Neural cell (in vitro differentiated cells): ENCODE results near the gene ODAD3. TPM values are rescaled to one million over a fixed set of nuclear protein-coding genes. Genes with fewer than 3 reads are reported as not detected.

Experiments
- H2AFZ ChIP-seq: fragments of 200-600, 300-800 bp; sonication (generic), shearing (Covaris generic); 2 replicates; pipeline ENCODE4 v1.6.0; 2014; ENCODE audit warnings: low read depth, mild to moderate bottlenecking, antibody characterized with exemption, low read length, moderate library complexity
- H3F3A ChIP-seq: fragments of 200-600 bp; shearing (Covaris generic); 2 replicates; pipeline ENCODE4 v1.6.1; 2016; ENCODE audit warnings: mild to moderate bottlenecking, moderate library complexity, mixed read lengths, antibody characterized with exemption, low read length; ENCODE audit not compliant: insufficient read depth, poor library complexity, severe bottlenecking
- H3K27ac ChIP-seq: fragments of 200-600, 300-800 bp; sonication (generic), shearing (Covaris generic); 2 replicates; pipeline ENCODE4 v1.5.1; 2014; ENCODE audit warnings: mild to moderate bottlenecking, low read length, moderate library complexity
- H3K27me3 ChIP-seq: fragments of 300-800, 200-600 bp; sonication (generic), shearing (Covaris generic); 2 replicates; pipeline ENCODE4 v1.6.0; 2014; ENCODE audit warnings: mild to moderate bottlenecking, low read depth, low read length, moderate library complexity; ENCODE audit not compliant: insufficient read depth
- H3K36me3 ChIP-seq: fragments of 300-800, 200-600 bp; sonication (generic), shearing (Covaris generic); 2 replicates; pipeline ENCODE4 v1.5.1; 2014; ENCODE audit warnings: mild to moderate bottlenecking, antibody characterized with exemption, low read length, moderate library complexity; ENCODE audit not compliant: insufficient read depth
- H3K4me2 ChIP-seq: fragments of 300-800, 200-600 bp; sonication (generic), shearing (Covaris generic); 2 replicates; pipeline ENCODE4 v1.6.0; 2014; ENCODE audit warnings: mild to moderate bottlenecking, low read length
- H3K4me3 ChIP-seq: fragments of 300-800, 200-600 bp; sonication (generic), shearing (Covaris generic); 2 replicates; pipeline ENCODE4 v1.5.1; 2014; ENCODE audit warnings: mild to moderate bottlenecking, low read length, moderate library complexity
- H3K79me2 ChIP-seq: fragments of 200-600 bp; shearing (Covaris generic); replicated peaks from 2 replicates; pipeline ENCODE4 v1.6.0; 2014; ENCODE audit warnings: mild to moderate bottlenecking, low read length, moderate library complexity; ENCODE audit not compliant: insufficient read depth
- H3K9ac ChIP-seq: fragments of 300-800, 200-600 bp; sonication (generic), shearing (Covaris generic); 2 replicates; pipeline ENCODE4 v1.6.1; 2016; ENCODE audit warnings: mild to moderate bottlenecking, low read length, mixed read lengths
- H3K9me2 ChIP-seq: fragments of 200-600 bp; shearing (Covaris generic); 2 replicates; pipeline ENCODE4 v1.6.1; 2016; ENCODE audit warnings: mild to moderate bottlenecking, low read length, mixed read lengths; ENCODE audit not compliant: insufficient read depth
- H3K9me3 ChIP-seq: fragments of 200-600, 300-800 bp; sonication (generic), shearing (Covaris generic); 2 replicates; pipeline ENCODE4 v1.6.1; 2016; ENCODE audit warnings: mild to moderate bottlenecking, mixed run types, low read length, moderate library complexity, mixed read lengths
- H4K20me1 ChIP-seq: fragments of 200-600 bp; shearing (Covaris generic); 2 replicates; pipeline ENCODE4 v1.6.1; 2016; ENCODE audit warnings: mild to moderate bottlenecking, mixed run types; ENCODE audit not compliant: insufficient read depth
- EP300 ChIP-seq: fragments of 450-650 bp; conservative IDR thresholded peaks from 2 replicates; pipeline ENCODE4 v1.6.1; 2014; ENCODE audit warnings: antibody characterized with exemption, mild to moderate bottlenecking, moderate library complexity; ENCODE audit not compliant: poor library complexity, severe bottlenecking
- EZH2 ChIP-seq: fragments of 200-600, 300-800 bp; shearing (Covaris generic), sonication (generic); IDR thresholded peaks from 2 replicates; pipeline ENCODE4 v1.6.1; 2014; ENCODE audit warnings: antibody characterized with exemption, low read length, borderline replicate concordance, mild to moderate bottlenecking; ENCODE audit not compliant: insufficient read depth, poor library complexity, severe bottlenecking
- MXI1 ChIP-seq: fragments of 450-650 bp; conservative IDR thresholded peaks from 2 replicates; pipeline ENCODE4 v1.6.1; 2014; ENCODE audit warnings: antibody characterized with exemption, mild to moderate bottlenecking; ENCODE audit not compliant: poor library complexity, severe bottlenecking
- POLR2AphosphoS5 ChIP-seq: IDR thresholded peaks from 2 replicates; pipeline ENCODE4 v1.6.1; 2012
- RAD21 ChIP-seq: fragments of 450-650 bp; conservative IDR thresholded peaks from 2 replicates; pipeline ENCODE4 v1.6.1; 2014; ENCODE audit warnings: antibody characterized with exemption, mild to moderate bottlenecking, moderate library complexity
- SMC3 ChIP-seq: fragments of 450-650 bp; conservative IDR thresholded peaks from 2 replicates; pipeline ENCODE4 v1.6.1; 2014; ENCODE audit warnings: antibody characterized with exemption, mild to moderate bottlenecking, moderate library complexity; ENCODE audit not compliant: poor library complexity
- TAF1 ChIP-seq: IDR thresholded peaks from 2 replicates; pipeline ENCODE4 v1.6.1; 2012; ENCODE audit warnings: low read depth
- polyA plus RNA-seq: library from polyadenylated mRNA; depleted of rRNA; stranded (reverse); fragments of >200 nt; gene quantifications from 2 replicates; pipeline ENCODE4 v1.2.3, GENCODE V29; 2014
- TF ChIP-seq, protein P1 (sequence below): fragments of 450-650 bp; IDR thresholded peaks from 2 replicates; pipeline ENCODE4 v1.5.1; 2014; ENCODE audit warnings: antibody characterized with exemption, mild to moderate bottlenecking, moderate library complexity; ENCODE audit not compliant: poor library complexity, severe bottlenecking
- TF ChIP-seq, protein P2 (sequence below): IDR thresholded peaks from 2 replicates; pipeline ENCODE4 v1.6.1; 2012; ENCODE audit warnings: borderline replicate concordance

The ODAD3 gene
- polyA plus RNA-seq, 1 donor from 2014 or later, result 3.4 TPM

DNA sequence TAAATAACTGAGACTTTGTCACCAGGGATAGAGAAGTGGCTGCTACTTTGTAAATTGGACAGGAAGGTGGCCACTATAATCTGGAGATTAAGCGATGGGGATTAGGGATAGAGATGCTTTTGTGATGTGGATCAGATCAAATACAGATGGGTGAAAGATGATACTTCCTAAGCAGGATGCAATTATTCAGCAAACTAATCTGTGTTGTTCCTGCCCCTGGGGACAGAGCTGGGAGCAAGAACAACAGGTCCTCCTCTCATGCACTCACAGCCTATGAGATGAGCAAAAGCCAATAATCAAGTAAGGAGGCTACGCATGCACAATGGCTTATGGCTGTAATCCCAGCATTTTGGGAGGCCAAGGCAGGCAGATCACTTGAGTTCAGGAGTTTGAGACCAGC is 20.4 kb downstream of the ODAD3 start:
- Histone ChIP-seq H3K27ac (no peak overlapping the region), H3K27me3 (peaks cover 33% of the 10 kb centered on the region), H2AFZ (no peak overlapping the region), H3K4me3 (no peak overlapping the region), H3F3A (no peaks in the 10 kb centered on the region), H3K9me2 (no peaks in the 10 kb centered on the region), H3K79me2 (no peaks in the 10 kb centered on the region), H3K36me3 (no peaks in the 10 kb centered on the region), H4K20me1 (no peaks in the 10 kb centered on the region), H3K4me2 (no peak overlapping the region), H3K9me3 (no peaks in the 10 kb centered on the region), H3K9ac (no peak overlapping the region)
- TF ChIP-seq, protein P1, sequence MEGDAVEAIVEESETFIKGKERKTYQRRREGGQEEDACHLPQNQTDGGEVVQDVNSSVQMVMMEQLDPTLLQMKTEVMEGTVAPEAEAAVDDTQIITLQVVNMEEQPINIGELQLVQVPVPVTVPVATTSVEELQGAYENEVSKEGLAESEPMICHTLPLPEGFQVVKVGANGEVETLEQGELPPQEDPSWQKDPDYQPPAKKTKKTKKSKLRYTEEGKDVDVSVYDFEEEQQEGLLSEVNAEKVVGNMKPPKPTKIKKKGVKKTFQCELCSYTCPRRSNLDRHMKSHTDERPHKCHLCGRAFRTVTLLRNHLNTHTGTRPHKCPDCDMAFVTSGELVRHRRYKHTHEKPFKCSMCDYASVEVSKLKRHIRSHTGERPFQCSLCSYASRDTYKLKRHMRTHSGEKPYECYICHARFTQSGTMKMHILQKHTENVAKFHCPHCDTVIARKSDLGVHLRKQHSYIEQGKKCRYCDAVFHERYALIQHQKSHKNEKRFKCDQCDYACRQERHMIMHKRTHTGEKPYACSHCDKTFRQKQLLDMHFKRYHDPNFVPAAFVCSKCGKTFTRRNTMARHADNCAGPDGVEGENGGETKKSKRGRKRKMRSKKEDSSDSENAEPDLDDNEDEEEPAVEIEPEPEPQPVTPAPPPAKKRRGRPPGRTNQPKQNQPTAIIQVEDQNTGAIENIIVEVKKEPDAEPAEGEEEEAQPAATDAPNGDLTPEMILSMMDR, result no peak
- TF ChIP-seq, protein P2, sequence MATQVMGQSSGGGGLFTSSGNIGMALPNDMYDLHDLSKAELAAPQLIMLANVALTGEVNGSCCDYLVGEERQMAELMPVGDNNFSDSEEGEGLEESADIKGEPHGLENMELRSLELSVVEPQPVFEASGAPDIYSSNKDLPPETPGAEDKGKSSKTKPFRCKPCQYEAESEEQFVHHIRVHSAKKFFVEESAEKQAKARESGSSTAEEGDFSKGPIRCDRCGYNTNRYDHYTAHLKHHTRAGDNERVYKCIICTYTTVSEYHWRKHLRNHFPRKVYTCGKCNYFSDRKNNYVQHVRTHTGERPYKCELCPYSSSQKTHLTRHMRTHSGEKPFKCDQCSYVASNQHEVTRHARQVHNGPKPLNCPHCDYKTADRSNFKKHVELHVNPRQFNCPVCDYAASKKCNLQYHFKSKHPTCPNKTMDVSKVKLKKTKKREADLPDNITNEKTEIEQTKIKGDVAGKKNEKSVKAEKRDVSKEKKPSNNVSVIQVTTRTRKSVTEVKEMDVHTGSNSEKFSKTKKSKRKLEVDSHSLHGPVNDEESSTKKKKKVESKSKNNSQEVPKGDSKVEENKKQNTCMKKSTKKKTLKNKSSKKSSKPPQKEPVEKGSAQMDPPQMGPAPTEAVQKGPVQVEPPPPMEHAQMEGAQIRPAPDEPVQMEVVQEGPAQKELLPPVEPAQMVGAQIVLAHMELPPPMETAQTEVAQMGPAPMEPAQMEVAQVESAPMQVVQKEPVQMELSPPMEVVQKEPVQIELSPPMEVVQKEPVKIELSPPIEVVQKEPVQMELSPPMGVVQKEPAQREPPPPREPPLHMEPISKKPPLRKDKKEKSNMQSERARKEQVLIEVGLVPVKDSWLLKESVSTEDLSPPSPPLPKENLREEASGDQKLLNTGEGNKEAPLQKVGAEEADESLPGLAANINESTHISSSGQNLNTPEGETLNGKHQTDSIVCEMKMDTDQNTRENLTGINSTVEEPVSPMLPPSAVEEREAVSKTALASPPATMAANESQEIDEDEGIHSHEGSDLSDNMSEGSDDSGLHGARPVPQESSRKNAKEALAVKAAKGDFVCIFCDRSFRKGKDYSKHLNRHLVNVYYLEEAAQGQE, result no peak
- no peak for TF ChIP-seq RAD21

DNA sequence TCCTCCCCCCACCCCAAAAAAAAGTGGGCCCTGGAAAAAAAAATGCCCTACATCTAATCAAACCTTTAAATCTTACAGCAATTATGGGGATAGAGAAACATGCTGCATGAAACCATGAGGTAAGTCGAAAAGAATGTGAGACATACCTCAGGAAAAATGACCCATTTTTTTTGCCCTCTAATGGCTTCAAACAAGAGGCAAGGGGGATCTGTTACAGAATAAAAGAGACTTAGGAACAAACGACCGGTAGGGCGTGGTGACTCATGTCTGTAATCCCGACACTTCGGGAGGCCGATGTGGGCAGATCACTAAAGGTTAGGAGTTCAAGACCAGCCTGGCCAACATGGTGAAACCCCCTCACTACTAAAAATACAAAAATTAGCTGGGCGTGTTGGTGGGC is 24.2 kb downstream of the ODAD3 start:
- TF ChIP-seq POLR2AphosphoS5 (no peak), MXI1 (no peak), EP300 (no peak), RAD21 (no peak), EZH2 (no peak), SMC3 (no peak), TAF1 (no peak)
- TF ChIP-seq, protein P1, result no peak
- TF ChIP-seq, protein P2, result no peak
- H3K79me2 ChIP-seq, result no peaks in the 10 kb centered on the region
- no peaks in the 10 kb centered on the region for H3F3A ChIP-seq
- H3K36me3 ChIP-seq, result no peaks in the 10 kb centered on the region
- no peak overlapping the region for H3K4me3 ChIP-seq
- no peak overlapping the region for H3K9ac ChIP-seq
- H3K27me3 ChIP-seq, result no peaks in the 10 kb centered on the region
- H3K27ac ChIP-seq, result no peak overlapping the region
- H2AFZ ChIP-seq, result no peak overlapping the region
- no peaks in the 10 kb centered on the region for H4K20me1 ChIP-seq
- no peaks in the 10 kb centered on the region for H3K9me3 ChIP-seq
- H3K9me2 ChIP-seq, result no peaks in the 10 kb centered on the region
- H3K4me2 ChIP-seq, result no peak overlapping the region
